HL-60 (cell line): ENCODE measurements around the gene CSNK1G2.

Experiments used
- CTCF ChIP-seq: IDR thresholded peaks from one replicate; pipeline ENCODE4 v1.5.1; 2011; ENCODE audit warnings: low read length, control low read depth, inconsistent platforms; ENCODE audit not compliant: insufficient read depth
- GABPA ChIP-seq: IDR thresholded peaks from 2 replicates; pipeline ENCODE4 v1.6.1; 2012; ENCODE audit warnings: low read depth
- POLR2AphosphoS5 ChIP-seq: IDR thresholded peaks from 2 replicates; pipeline ENCODE4 v1.6.1; 2012; ENCODE audit warnings: low read depth
- REST ChIP-seq: IDR thresholded peaks from 2 replicates; pipeline ENCODE4 v1.6.1; 2012; ENCODE audit warnings: low read depth; ENCODE audit not compliant: insufficient replicate concordance
- SPI1 ChIP-seq: IDR thresholded peaks from 2 replicates; pipeline ENCODE4 v1.6.1; 2012; ENCODE audit warnings: low read depth, mild to moderate bottlenecking, borderline replicate concordance

- no peak for TF ChIP-seq CTCF
- no peak for TF ChIP-seq REST
- no peak for TF ChIP-seq POLR2AphosphoS5
- TF ChIP-seq SPI1: no peak
- no peak for TF ChIP-seq GABPA
Observed at GRCh38 chr19:1920644-1921043, 20.3 kb upstream of the CSNK1G2 start.
